Endothelial cell of umbilical vein (primary cell): Measurements from ENCODE around the gene CPNE8.
A peak's percentile ranks its signal among the peaks of the same experiment; 100 is the strongest.

Experiments
- CTCF ChIP-seq, 2 donors: IDR thresholded peaks; 1 replicate in 1 of 2; 2 replicates in 1 of 2; pipeline ENCODE4 v1.5.1; 2011; ENCODE audit warnings: low read length in 2 of 2, mild to moderate bottlenecking in 2 of 2, moderate library complexity in 2 of 2, control low read depth in 1 of 2, inconsistent platforms in 1 of 2, low read depth in 1 of 2; ENCODE audit not compliant: insufficient read depth in 1 of 2; ENCODE audit errors: extremely low read depth in 1 of 2
- POLR2A ChIP-seq: IDR thresholded peaks from 2 replicates; pipeline ENCODE4 v1.6.1; 2012; ENCODE audit warnings: low read depth, mild to moderate bottlenecking, control low read depth, low read length

DNA sequence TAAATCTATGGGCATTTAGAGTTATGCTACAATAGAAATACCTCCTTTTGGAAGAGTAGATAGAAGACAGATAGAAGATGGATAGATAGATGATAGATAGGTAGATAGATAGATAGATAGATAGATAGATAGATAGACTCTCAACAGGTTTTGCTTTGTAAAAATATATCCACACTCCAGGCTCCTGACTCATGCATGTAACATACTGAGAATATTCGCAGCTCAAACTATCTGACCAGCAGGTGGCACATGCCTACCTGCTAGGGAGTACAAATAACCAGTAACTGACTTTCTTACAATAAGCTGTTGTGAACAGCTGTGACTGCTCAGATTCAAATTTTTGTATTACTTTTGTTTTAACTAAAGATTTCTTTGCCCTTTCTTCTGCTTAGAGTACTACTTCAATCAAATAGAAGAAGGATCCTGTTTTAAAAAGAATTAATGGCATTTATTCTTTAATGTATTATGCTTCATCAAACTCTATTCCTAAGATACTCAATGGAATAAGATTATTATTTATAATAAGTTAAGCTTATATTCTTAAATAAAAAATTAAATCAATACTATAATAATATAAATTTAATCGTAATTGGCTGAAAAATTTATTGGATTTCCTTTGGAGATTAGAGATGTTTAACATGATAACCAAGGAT is 15.8 kb upstream of the CPNE8 start:
- TF ChIP-seq POLR2A = no peak
- TF ChIP-seq CTCF (IDR thresholded peaks at IDR 0.05; ENCODE audit: extremely low read depth in 1 of 2, insufficient read depth in 1 of 2, low read depth in 1 of 2, low read length in 2 of 2) = peak; percentile 48 to 58
